GM13977 (cell line): ENCODE data around the gene RXFP4.
A peak's percentile ranks its signal among the peaks of the same experiment; 100 is the strongest.

Experiments used
- DNase-seq: peaks from one replicate; pipeline ENCODE4 v3.0.0; 2012; ENCODE audit warnings: low spot score
- in situ Hi-C: fragments of 300-500 bp; cut with MboI; formaldehyde crosslinking; loops from one replicate; pipeline ENCODE4 v1.12.0; 2022; ENCODE audit warnings: low sequenced_read_pairs, low pct_unique_long_range_greater_than_20kb, mixed read lengths, inconsistent platforms; ENCODE audit not compliant: unreplicated experiment
- TF ChIP-seq, protein P1 (sequence below): IDR thresholded peaks from 2 replicates; pipeline ENCODE4 v1.5.1; 2012; ENCODE audit warnings: mild to moderate bottlenecking, control low read depth; ENCODE audit not compliant: insufficient read depth; ENCODE audit errors: extremely low read depth, missing control alignments

Gene RXFP4

DNA sequence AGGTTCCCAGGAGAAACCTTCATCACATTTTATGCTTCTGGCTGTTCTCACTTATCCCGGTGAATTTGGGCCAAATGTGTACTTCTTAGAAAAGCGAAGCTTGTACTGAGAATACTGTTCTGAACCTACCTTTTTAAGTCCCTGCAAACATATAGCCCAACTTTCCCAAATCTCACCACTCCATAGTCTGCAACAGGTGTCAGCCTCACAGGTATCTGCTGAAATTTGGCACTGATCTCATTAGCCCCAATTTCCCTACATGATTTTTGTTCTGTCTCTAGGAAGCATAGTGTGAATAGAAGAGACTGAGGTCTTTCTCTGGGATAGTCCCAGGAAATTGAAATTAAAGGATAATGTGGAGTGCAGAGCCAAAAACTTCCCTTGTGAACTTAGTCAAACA, 41.8 kb upstream of the RXFP4 start:
- TF ChIP-seq, protein P1, sequence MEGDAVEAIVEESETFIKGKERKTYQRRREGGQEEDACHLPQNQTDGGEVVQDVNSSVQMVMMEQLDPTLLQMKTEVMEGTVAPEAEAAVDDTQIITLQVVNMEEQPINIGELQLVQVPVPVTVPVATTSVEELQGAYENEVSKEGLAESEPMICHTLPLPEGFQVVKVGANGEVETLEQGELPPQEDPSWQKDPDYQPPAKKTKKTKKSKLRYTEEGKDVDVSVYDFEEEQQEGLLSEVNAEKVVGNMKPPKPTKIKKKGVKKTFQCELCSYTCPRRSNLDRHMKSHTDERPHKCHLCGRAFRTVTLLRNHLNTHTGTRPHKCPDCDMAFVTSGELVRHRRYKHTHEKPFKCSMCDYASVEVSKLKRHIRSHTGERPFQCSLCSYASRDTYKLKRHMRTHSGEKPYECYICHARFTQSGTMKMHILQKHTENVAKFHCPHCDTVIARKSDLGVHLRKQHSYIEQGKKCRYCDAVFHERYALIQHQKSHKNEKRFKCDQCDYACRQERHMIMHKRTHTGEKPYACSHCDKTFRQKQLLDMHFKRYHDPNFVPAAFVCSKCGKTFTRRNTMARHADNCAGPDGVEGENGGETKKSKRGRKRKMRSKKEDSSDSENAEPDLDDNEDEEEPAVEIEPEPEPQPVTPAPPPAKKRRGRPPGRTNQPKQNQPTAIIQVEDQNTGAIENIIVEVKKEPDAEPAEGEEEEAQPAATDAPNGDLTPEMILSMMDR, result no peak
- no peak for DNase-seq
- in situ Hi-C loops, result no loop called here

DNA sequence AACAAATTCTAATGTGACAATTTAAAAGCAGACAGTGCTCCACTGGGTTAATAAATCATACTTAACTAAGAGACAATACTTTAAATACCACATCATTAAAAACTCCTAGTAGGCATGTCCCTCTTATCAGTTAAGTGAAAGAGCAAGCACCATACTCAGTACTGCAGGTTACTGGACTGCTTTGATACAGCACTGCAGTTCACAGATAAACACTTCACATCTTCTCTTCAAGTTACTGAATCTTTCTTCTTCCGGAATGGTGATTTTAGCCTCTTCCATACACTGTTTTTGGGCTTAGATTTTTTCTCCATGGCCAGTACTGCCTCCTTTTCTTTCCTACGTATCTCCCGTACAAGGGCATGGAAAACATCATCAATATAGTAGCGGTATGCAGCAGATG, 41.3 kb upstream of the RXFP4 start:
- TF ChIP-seq, protein P1, result no peak
- no peak for DNase-seq
- in situ Hi-C loops, result no loop called here

DNA sequence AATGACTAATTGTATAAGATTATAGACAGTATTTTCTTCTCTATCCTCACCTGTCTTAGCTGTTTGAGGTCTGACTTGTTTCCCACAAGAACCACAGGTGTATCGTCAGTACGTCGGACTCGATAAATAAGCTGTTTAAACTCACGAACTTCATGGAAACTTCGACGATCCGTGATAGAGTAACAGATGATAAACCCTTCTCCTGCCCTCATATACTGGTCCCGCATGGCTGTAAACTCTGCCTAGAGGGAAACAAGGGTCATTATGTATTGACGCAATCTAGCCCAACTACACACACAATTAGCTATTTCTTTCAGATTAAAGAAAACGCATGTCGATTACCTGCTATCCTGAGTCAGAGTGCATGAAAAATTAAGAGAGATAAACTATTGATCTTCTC, 37.2 kb upstream of the RXFP4 start:
- DNase-seq, result no peak
- TF ChIP-seq, protein P1, result no peak
- in situ Hi-C loops, result no loop called here

DNA sequence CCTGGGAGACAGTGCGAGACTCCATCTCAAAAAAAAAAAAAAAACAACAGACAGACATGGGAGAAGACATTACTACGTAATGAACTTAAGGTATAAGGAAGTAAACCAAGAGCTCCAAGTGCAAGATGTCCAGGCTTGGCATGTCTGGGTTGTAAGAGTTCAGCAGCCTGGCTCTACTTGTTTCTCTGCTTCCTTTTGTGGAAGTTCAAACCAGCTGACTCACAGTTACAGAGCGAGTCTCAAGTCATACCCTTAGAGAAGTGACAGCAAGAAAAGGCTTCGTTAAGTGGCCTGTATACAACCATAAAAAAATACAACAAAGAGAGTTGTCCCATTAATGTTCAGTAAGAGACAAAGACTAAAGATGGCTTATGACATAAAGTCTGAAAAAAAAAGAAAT, 31.5 kb upstream of the RXFP4 start:
- in situ Hi-C loops, result no loop called here

DNA sequence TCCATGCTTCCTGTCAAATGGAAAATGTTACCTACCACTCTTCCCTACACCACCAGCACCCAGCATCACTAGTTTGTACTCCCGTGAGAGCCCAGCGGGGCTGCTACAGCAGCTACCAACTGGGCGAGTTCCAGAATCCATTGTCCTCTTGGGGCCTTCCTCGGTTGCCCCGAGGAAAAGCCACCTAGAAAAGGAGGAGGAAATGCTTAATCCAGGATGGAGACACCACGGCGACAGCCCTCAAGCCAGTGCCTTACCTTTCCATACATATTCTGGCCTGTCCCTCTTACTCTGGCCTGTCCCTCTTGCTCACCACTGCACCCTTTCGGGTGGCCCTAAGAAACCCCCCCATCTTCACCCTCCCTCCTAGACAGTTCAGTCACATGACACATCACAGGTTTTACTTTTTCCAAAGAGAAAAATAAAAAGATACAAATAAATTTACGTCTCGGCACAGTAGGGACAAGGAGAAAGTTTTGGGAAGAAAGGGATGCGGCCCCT, 30.8 kb upstream of the RXFP4 start:
- DNase-seq, result peak; percentile 44
- in situ Hi-C loops, result no loop called here
- TF ChIP-seq, protein P1, result peak; percentile 22

More for the DNA sequence above, 31.5 kb upstream of the RXFP4 start:
- TF ChIP-seq, protein P1, result no peak
- no peak for DNase-seq

- DNase-seq, result peak; percentile 88
- in situ Hi-C loops, result no loop called here
- TF ChIP-seq, protein P1, result no peak
Observed at GRCh38 chr1:155911156-155912055, 30.0 kb upstream of the RXFP4 start, which contains the start of gene RIT1. RIT1 (minus strand) TSS chr1:155911349; CDS start chr1:155910761, 588 bp downstream.
